HG03045 (cell line): ENCODE results near the gene FUOM.

Source experiments
- ATAC-seq: cut with Tn5 transposase; IDR thresholded peaks from one replicate; pipeline ENCODE4 v1.9.1; 2021; ENCODE audit warnings: mild to moderate bottlenecking, moderate library complexity; ENCODE audit not compliant: unreplicated experiment

FUOM gene

DNA sequence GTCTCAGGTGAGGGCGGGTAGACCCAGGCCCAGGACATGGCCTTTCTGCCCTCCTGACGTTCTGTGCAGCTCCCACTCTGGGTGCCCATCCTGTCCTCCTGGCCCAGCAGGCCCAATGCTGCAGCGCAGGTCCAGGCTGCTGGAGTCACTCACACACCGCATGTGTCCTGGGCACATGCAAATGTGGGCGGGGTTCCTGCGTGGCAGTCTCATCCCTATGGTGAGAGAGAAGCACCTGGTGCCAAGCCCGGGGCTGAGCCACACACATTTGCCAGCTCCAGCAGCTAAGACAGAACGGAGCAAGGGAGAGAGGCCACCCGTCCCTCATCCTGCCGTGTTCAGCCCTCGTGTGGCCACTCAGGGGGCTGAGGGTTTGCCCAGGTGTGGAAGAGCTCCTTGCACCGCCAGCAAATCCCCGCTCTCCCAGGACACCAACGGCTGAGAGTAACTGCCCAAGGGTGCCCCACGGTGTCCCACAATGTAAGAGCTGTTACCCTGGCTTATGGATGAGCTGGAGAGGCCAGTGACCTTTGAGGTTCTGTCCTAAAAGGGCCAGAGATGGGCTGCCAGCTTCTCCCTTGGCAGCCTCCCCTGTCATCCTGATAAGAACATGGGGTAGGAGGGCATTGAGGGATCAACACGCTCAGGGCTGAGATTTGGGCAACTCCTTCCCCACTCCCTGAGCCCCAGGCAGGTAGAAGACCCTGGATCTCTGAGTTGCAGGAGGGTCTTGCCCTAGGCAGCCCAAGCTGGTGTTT is 4.4 kb downstream of the FUOM start:
- no peak for ATAC-seq

DNA sequence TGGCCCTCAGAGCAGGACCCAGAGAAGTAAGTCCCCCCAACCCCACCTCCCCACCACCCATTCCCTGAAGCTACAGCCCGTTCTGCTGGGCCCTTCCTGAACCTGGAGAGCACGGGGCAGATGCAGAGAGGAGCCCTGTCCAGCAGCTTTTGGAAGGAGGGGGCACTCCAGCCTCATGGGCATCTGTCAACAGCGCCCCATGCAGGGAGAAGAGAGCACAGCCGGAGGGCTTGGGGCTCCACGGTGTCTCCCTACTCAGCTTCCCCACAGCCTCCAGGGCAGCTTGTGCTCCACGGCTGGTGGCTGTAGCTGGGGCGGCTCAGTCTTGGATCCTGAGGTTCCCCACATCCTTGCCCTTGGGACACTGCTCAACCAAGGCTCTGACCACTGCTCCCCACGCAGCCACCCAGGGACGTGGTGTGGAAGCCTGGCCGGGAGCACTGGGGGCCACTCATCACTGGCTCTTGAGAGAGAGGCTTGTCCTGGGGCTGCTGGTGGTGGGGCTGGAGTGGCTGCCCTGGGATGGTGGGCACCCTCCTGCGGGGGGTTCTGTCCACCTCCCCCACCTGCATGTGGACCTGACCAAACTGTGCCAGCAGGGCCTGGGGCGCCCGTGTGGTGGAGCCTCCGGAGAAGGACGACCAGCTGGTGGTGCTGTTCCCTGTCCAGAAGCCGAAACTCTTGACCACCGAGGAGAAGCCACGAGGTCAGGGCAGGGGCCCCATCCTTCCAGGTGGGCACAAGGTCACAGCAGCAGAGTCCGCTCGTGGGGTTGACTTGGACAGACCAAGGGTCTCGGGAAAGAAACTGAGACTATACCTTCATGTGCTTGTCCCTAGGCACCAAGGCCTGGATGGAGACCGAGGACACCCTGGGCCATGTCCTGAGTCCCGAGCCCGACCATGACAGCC is 6.2 kb downstream of the FUOM start:
- no peak for ATAC-seq

DNA sequence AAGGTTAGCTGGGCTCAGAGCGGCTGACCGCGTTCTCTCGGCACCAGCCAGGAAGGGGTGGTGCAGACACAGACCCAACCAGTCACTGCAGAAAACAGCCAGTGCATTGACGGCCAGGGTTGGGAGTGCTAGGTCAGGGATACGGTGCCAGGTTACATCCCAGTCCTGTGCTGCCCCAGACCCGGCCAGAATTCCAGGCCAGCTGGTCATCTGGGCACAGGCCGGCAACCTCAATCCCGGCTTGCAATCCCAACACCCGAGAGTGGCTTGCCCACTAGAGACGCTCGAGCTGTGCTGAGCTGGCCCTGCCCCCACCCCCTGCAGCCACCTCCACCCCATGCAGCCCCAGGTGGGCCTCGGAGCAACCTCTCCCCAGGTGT is 6.9 kb downstream of the FUOM start:
- ATAC-seq: no peak

DNA sequence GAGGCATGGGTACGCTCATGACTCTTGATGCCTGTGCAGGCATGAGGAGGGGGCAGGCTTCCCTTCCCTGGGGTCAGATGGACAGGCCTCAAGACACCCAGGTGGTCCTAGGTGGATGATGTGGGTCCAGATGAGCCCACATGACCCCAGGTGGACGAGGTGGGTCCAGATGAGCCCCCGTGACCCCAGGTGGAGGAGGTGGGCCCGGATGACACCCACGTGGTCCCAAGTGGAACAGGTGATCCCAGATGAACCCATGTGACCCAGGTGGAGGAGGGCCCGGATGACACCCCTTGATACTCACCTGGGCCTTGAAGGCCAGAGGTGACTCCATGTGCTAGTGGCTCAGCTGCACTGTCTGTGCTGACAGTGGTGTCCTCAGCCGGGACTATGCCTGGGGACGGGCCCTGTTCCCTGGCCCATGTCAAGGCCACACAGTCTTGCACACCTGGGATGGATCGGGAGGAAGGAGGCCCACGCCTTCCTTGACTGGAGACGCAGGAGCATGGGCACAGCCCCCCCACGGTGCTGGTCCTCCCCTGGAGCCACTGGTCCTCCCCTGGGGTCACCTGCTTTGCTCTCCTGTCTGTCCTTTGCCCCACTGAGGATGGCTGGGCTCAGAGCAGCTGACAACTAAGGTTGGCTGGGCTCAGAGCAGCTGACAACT is 7.4 kb downstream of the FUOM start:
- no peak for ATAC-seq

DNA sequence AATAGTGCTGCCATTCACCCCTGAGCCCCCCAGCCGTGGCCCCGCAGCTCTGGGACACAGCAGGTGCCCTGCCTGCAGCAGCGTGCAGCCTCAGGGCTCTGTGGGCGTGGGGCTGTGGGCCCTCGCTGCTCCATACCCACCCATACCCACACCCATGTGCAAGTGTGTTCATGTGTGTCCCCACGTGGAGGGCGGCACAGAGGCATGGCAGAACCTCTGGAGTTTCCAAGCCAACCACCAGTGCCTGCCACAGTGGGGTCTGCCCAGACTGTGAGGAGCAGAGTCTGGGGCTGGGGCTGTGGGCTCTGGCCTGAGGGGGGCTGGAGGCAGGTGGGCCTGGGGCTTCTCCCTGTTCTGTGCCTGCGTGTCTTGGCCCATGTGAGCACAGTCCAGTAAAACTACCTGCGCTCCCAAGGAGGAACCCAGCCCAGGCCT is 8.2 kb downstream of the FUOM start:
- no peak for ATAC-seq

DNA sequence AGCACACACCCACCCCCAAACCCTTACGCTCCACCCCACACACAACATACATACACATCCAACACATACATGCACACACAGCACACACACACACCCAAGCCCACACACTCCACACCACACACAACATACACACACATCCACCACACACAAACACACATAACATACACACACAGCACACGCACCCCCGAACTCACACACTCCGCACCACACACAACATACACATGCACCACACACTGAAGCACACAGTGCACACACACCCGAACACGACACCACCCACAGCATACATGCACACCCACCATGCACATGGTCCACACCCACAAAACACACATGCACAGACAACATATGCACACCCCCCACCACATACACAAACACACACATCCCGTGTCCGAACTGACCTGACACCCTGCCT is 8.7 kb downstream of the FUOM start:
- ATAC-seq: no peak

DNA sequence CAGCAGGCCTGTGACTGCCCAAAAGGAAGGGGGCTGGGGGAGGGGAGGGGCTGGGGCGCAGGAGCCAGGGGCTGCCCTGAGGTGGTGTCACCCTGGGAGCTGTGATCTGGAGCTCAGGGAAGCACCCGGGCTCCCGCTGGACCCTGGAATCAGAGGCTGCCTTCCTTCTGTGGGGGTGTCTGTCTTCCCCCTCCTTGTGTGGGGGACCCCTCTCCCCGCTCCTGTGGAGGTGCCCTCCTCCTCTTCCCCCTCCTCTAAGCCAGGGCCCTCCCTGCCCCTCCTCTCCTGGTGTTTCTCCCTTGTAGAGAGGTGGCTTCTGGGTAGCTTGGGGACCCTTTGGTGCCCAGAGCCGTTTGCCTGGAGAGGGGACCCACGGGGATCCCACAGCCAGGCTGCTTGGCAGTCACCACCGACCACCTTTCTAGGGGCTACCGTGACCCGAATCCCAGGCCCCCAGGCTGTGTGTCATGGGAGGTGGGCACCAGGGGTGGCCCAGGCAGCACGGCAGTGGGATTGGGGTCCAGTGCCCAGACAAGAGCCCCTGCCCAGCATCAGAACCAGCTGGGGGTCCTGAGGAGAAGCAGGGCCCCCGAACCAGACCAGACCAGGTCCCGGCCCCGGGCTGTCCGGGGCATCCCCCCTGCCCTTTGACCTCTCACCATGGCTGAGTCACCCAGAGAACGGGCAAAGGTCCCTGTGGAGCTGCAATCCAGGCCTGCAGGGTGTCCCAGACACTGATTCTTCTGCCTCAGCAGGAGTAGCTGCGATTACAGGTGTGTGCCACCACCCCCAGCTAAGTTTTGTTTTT is 9.9 kb downstream of the FUOM start:
- no peak for ATAC-seq

DNA sequence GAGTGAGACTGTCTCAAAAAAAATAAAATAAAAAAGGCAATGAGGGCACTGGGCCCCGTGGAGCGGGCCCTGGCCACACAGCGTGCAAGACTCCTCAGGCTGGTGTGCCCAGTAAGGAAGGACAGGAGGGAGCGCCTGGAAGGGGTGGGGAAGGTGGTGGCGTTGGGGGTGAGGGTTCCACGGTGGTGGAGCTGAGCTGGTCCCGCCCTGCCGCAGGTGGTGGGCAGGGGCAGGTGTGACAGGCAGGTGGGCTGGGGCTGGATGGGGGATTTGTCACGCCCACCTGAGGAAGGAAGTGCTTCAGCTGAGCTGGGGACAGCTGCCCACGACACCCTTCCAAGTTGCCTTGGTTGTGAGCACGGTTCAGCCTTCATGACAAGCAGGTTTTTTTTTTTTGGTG is 11.4 kb downstream of the FUOM start:
- no peak for ATAC-seq

DNA sequence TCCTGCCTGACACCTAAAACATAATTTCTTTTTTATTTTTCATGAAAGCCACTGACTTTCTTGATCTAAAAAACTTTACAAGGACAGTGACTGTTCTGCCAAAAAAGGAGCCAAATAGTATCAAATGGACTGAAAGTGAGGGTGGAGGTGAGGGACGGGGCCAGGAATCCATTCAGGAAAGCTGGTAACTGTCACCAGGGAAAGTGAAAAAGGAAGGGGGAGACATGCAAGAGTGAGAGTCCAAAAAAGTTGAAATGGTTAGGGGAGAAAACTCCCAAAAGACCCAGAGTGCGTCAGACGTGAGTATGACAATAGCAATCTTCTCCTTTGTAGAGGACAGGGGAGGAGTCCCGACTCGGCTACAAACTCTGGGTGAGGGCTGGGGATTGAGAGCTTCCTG is 13.6 kb downstream of the FUOM start:
- no peak for ATAC-seq

DNA sequence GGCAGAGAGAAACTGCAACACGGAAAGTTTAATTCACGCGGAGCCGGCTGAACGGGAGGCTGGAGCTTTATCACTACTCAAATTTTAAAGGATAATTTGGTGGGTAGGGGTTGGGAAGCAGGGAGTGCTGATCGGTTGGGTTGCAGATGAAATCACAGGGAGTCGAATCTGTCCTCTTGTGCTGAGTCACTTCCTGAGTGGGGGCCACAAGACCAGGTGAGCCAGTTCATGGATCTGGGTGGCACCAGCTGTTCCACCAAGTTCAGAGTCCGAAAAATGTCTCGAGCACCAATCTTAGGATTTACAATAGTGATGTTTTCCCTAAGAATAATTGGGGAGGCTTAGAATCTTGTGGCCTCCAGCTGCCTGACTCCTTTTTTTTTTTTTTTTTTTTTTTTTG is 14.3 kb downstream of the FUOM start:
- no peak for ATAC-seq

DNA sequence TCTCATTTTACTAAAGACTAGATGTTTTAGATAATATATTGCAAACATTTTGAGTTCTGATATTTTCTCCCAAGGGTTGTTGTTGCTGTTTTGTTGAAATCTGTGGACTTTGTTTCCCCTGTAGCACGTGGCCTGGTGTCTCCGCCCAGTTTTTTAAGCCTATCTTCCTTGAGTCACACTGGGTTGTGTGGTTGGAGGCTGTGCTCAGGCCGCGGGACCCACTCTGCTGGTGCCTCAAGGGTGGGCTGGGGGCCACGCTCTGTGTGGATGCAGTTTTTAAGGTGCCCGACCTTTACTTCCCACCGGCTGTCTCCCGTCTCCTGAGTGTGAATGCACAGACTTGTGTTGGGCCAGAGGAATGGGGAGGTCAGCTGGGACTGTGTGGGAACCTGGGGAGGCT is 14.9 kb downstream of the FUOM start:
- no peak for ATAC-seq

DNA sequence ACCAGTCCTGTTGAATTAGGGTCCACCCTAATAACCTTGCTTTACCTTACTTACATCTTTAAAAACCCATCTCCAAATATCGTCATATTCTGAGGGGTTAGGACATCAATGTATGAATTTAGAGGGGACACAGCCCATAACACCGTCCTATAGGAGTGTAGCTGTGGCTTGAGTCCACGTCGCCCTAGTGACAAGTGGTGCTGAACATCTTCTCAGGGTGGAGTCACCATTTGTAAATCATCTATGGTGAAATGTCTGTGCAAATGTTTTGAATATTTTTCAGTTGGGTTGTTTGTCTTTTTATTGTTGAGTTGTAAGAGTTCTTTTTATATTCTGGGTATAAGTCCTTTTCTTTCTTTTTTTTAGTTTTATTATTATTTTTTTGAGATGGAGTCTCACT is 15.8 kb downstream of the FUOM start:
- no peak for ATAC-seq

DNA sequence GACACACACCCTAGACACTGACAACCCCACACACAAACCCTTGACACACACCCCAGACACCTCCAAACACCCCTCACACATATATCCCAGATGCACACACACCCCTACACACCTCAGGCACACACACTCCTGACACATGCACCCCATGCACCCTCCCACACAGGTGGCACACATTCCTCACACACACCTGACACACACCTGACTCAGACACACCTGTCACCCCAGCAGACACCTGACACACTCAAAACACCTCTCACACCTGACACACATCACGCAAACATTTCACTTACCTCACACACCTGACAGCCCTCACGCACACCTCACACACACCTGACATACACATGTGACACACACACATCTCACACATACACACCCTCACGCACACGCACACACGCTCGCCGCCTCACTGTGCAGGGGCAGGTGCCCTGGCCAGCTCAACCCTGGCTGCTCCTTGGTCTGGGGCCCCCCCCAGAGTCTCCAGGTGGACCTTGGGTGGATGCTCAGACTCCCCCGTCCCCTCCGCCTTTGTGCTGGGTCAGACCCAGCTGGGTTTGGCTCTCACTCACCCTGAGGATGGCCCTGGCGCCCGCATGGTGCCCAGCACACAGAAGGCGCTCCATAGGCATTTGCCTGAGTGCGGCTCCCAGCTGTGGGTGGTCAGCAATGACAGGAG is 18.0 kb downstream of the FUOM start:
- no peak for ATAC-seq

DNA sequence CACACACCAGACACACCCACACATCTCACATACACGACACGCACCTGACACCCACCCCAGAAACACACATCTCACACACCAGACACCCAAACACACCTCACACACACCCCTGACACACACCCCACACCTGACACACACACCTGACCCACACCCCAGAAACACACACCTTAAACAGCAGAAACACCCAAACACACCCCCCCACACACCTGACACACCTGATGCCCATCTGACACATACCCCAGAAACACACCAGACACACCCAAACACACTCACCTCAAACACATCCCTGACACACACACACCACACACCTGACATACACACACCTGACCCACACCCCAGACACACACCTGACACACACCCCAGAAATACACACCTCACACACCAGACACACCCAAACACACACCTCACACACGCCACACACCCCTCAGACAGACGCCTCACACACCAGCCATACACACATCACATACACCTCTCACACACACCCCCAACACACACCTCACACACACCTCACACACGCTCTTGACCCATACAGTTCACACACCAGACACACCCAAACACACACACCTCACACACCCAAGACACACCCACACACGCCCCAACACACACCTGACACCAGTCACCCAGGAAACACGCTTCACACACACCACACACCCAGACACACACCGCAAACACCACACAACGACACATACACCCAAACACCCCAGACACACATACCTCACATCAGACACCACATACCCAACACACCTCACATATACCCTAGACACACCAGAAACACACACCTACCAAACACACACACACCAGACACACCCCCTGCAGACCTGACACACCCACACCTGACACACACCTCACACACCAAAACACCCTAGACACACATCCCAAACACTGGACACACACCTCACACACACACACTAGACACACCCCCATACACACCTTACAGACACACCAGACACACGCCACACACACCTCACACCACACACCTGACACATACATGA is 19.4 kb downstream of the FUOM start:
- no peak for ATAC-seq

DNA sequence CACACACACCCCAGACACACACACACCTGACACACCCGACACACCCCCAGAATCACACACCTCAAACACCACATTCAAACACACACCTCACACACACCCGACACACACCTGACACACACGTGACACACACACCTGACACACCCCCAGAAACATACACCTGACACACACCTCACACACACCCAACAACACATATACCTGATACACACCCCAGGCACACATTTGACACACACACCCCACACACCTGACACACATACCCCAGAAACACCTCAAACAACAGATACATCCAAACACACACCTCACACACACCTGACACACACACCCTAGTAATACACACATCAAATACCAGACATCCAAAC is 20.5 kb downstream of the FUOM start:
- no peak for ATAC-seq

DNA sequence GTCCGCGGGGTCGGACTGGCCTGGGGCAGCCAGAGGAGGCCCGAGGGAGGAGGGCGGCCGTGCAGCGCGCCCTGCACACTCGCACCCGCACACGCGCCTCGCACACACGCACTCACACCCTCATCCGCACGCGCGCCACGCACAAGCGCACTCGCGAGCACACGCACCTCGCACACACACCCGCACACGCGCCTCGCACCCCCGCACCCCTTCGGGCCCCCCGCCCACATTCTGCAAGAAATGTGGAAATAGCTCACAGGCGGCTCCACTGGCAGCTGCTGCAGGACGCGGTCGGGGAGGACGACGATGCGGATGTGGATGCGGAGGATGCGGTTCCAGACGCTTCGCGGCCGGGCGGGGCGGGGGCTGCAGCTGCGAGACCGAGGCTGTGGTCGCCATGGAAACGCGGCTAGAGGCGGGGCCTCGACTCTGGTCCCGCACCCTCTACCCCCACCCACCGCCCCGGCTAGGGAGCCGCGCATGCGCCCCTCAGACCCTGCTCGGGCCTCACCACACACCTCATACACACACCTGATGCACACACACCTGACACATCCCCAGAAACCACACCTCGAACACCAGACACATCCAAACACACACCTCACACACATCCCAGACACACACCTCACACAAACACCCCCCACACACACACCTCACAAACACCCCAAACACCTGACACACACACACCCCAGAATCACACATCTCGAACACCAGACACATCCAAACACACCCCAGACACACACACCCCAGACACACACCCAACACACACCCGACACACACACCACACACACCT is 21.0 kb downstream of the FUOM start, which contains the start of gene CALY:
CALY (minus strand) TSS at position 320 of the 793 bp plus-strand sequence. CDS start 7,907 bp downstream, outside the sequence.
- ATAC-seq: no peak

DNA sequence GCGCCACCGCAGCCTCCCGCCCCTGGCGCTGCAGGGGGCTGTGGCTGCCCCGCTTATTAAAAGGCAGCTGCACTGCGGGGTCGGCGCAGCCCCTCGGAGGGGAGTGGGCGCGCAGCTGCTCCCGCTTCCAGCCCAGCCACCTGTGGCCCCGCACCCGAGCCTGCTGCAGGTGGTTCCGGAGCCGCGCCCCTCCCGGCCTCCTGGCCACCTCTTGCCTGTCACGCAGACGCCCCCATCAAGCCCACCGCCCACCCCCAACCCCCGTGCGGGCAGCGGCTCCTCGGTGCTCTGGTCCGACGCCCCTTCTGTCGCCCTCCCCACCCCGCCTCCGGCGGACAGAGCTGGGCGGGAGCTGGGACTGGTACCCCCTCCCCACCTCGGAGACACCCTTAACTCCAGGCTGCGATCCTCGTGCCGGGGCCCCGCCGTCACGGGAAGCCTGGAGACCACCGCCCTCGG is 21.7 kb downstream of the FUOM start:
- ATAC-seq: no peak
